ENCODE measurements around the gene TMPRSS15.

Gene TMPRSS15

GRCh38 chr21:18403735-18404450 is at the start of gene TMPRSS15:
TSS of gene TMPRSS15 (minus strand) at chr21:18403785. CDS start at chr21:18403622, 163 bp downstream.
- Histone ChIP-seq H3K4me1 (ENCODE audit: control insufficient read depth, insufficient read depth, low read length) (no peaks in the 10 kb centered on the region), H3K27me3 (ENCODE audit: control insufficient read depth, insufficient read depth, low read length) (no peaks in the 10 kb centered on the region), H3K27ac (ENCODE audit: low read depth, low read length) (no peak within 1 kb of the TSS), H3K9ac (ENCODE audit: low read length) (no peak within 1 kb of the TSS), H3K4me3 (ENCODE audit: low read length) (no peak within 1 kb of the TSS), H3K36me3 (ENCODE audit: control insufficient read depth, insufficient read depth, low read length) (no peaks in the 10 kb centered on the region)

GRCh38 chr21:18451670-18452069 is 48.1 kb upstream of the TMPRSS15 start:
- Histone ChIP-seq H3K4me3 (ENCODE audit: low read length) (no peak overlapping the region), H3K27me3 (ENCODE audit: control insufficient read depth, insufficient read depth, low read length) (no peaks in the 10 kb centered on the region), H3K27ac (ENCODE audit: low read depth, low read length) (no peak overlapping the region), H3K4me1 (ENCODE audit: control insufficient read depth, insufficient read depth, low read length) (no peaks in the 10 kb centered on the region), H3K36me3 (ENCODE audit: control insufficient read depth, insufficient read depth, low read length) (no peaks in the 10 kb centered on the region), H3K9ac (ENCODE audit: low read length) (no peak overlapping the region)

DNA sequence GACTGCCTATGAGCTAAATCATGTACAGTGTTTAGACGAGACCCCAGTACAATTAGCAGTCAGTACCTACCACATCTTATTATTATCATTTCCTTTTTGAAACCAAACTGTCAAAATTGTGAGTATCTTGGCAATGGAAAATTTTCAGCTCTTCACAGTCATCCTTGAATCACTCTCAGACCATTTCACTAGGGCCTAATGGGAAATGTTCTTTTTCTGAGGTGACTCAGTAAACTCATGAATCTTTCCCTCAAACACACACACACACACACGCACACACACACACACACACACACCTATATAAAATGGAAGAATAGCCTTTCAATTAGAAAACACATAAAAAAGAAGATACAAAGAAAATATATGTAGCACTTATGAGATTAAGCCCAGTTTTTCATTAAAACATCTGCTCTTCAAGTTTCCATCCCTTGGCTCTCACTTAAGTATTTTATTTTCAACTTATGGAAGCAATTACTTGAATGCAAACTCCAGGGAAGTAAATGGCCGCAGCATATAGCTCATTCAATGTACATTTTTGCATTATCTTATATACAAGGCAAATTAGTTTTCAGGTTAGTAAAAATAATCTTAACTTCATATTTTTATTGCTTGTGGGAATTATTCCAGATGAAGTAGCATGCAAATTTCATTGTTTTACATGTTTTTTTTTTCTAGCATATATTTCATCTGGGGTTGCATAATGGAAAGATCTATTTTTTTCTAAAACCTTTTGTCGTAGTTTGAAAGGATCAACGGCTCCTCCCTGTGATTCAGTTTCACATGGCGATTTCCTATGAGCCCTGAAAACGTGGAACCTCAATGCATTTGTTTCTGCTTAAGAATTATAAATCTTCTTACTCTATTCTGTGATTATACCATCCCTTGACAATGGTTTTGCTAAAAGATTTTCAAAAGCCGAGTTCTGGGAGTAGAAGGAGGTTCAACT is 46.3 kb upstream of the TMPRSS15 start:
- Histone ChIP-seq H3K27ac (ENCODE audit: low read depth, low read length) (no peak overlapping the region), H3K36me3 (ENCODE audit: control insufficient read depth, insufficient read depth, low read length) (no peaks in the 10 kb centered on the region), H3K9ac (ENCODE audit: low read length) (no peak overlapping the region), H3K4me3 (ENCODE audit: low read length) (no peak overlapping the region), H3K27me3 (ENCODE audit: control insufficient read depth, insufficient read depth, low read length) (no peaks in the 10 kb centered on the region), H3K4me1 (ENCODE audit: control insufficient read depth, insufficient read depth, low read length) (no peaks in the 10 kb centered on the region)

- no peak overlapping the region for H3K9ac ChIP-seq (ENCODE audit: low read length)
- H3K27ac ChIP-seq (ENCODE audit: low read depth, low read length), result no peak overlapping the region
- H3K36me3 ChIP-seq (ENCODE audit: control insufficient read depth, insufficient read depth, low read length), result no peaks in the 10 kb centered on the region
- no peak overlapping the region for H3K4me3 ChIP-seq (ENCODE audit: low read length)
- no peaks in the 10 kb centered on the region for H3K4me1 ChIP-seq (ENCODE audit: control insufficient read depth, insufficient read depth, low read length)
- no peaks in the 10 kb centered on the region for H3K27me3 ChIP-seq (ENCODE audit: control insufficient read depth, insufficient read depth, low read length)
These were observed 40.1 kb upstream of the TMPRSS15 start for GRCh38 chr21:18443701-18444100.

- Histone ChIP-seq H3K4me3 (ENCODE audit: low read length) (no peak overlapping the region), H3K36me3 (ENCODE audit: control insufficient read depth, insufficient read depth, low read length) (no peaks in the 10 kb centered on the region), H3K4me1 (ENCODE audit: control insufficient read depth, insufficient read depth, low read length) (no peaks in the 10 kb centered on the region), H3K9ac (ENCODE audit: low read length) (no peak overlapping the region), H3K27me3 (ENCODE audit: control insufficient read depth, insufficient read depth, low read length) (no peaks in the 10 kb centered on the region), H3K27ac (ENCODE audit: low read depth, low read length) (no peak overlapping the region)
These were observed 39.5 kb upstream of the TMPRSS15 start for GRCh38 chr21:18443085-18443484.

GRCh38 chr21:18430341-18430740 is 26.8 kb upstream of the TMPRSS15 start:
- Histone ChIP-seq H3K27me3 (ENCODE audit: control insufficient read depth, insufficient read depth, low read length) (no peaks in the 10 kb centered on the region), H3K4me1 (ENCODE audit: control insufficient read depth, insufficient read depth, low read length) (no peaks in the 10 kb centered on the region), H3K27ac (ENCODE audit: low read depth, low read length) (no peak overlapping the region), H3K36me3 (ENCODE audit: control insufficient read depth, insufficient read depth, low read length) (no peaks in the 10 kb centered on the region), H3K9ac (ENCODE audit: low read length) (no peak overlapping the region), H3K4me3 (ENCODE audit: low read length) (no peak overlapping the region)

GRCh38 chr21:18424276-18424675 is 20.7 kb upstream of the TMPRSS15 start:
- no peak overlapping the region for H3K9ac ChIP-seq (ENCODE audit: low read length)

DNA sequence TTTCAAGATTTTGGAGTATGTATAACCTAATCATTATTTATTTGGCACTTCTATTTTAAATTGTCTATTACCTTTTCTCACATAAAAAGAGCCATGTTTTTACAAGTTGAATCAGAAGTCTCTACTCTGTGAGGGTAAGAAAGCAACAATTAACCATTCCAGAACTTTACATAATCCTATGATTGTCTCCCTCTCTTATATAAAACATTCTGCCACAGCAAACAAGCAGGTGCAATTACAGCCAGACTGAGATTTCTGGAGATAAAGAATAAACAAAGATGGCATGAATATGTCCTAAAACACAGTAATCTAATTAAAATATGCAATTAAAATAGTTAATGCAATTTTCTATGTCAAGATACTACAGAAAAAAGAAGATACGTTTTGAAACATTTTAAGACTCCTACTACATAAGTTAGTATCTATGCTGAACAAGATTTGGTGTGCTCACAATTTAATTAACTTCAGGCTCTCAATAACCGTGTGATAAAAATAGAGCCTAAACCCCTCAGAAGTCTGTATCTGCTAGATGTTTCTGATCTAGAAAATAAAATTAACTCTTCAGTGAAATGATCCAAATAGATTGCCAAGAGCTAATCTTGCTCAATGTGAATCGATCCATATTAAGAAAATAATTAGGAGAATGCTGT is 13.7 kb upstream of the TMPRSS15 start:
- H3K36me3 ChIP-seq (ENCODE audit: control insufficient read depth, insufficient read depth, low read length), result no peaks in the 10 kb centered on the region
- no peak overlapping the region for H3K27ac ChIP-seq (ENCODE audit: low read depth, low read length)
- H3K9ac ChIP-seq (ENCODE audit: low read length), result no peak overlapping the region
- H3K4me1 ChIP-seq (ENCODE audit: control insufficient read depth, insufficient read depth, low read length), result no peaks in the 10 kb centered on the region
- H3K4me3 ChIP-seq (ENCODE audit: low read length), result no peak overlapping the region
- no peaks in the 10 kb centered on the region for H3K27me3 ChIP-seq (ENCODE audit: control insufficient read depth, insufficient read depth, low read length)

More at GRCh38 chr21:18424276-18424675, 20.7 kb upstream of the TMPRSS15 start:
- Histone ChIP-seq H3K27ac (ENCODE audit: low read depth, low read length) (no peak overlapping the region), H3K4me3 (ENCODE audit: low read length) (no peak overlapping the region), H3K27me3 (ENCODE audit: control insufficient read depth, insufficient read depth, low read length) (no peaks in the 10 kb centered on the region), H3K4me1 (ENCODE audit: control insufficient read depth, insufficient read depth, low read length) (no peaks in the 10 kb centered on the region), H3K36me3 (ENCODE audit: control insufficient read depth, insufficient read depth, low read length) (no peaks in the 10 kb centered on the region)

DNA sequence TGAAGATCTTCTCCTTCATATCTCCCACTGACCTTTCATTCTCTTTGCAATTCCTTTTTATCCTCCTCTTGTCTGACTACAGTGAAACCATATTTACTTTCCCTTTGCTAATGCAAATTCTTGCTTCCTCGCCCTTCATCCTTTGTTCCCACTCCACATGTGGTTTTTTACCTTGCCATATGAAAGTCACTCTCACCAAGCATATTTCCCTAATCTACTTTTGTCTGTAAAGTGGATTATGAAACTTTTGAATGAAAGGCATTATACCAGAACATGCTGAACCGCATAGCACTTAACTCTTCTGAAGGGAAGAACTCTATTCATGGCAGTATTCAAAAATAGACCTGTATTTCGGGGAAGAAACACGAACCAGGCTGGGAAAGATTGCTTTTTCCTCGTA is 8.0 kb upstream of the TMPRSS15 start:
- no peak overlapping the region for H3K9ac ChIP-seq (ENCODE audit: low read length)
- no peak overlapping the region for H3K27ac ChIP-seq (ENCODE audit: low read depth, low read length)
- no peaks in the 10 kb centered on the region for H3K27me3 ChIP-seq (ENCODE audit: control insufficient read depth, insufficient read depth, low read length)
- no peaks in the 10 kb centered on the region for H3K36me3 ChIP-seq (ENCODE audit: control insufficient read depth, insufficient read depth, low read length)
- H3K4me3 ChIP-seq (ENCODE audit: low read length), result no peak overlapping the region
- H3K4me1 ChIP-seq (ENCODE audit: control insufficient read depth, insufficient read depth, low read length), result no peaks in the 10 kb centered on the region

- Histone ChIP-seq H3K36me3 (ENCODE audit: control insufficient read depth, insufficient read depth, low read length) (no peaks in the 10 kb centered on the region), H3K9ac (ENCODE audit: low read length) (no peak overlapping the region), H3K4me3 (ENCODE audit: low read length) (no peak overlapping the region)
These were observed 6.0 kb upstream of the TMPRSS15 start for GRCh38 chr21:18409579-18409978.

GRCh38 chr21:18398843-18399242 is 4.7 kb downstream of the TMPRSS15 start:
- Histone ChIP-seq H3K9ac (ENCODE audit: low read length) (no peak overlapping the region), H3K36me3 (ENCODE audit: control insufficient read depth, insufficient read depth, low read length) (no peaks in the 10 kb centered on the region), H3K27ac (ENCODE audit: low read depth, low read length) (no peak overlapping the region), H3K27me3 (ENCODE audit: control insufficient read depth, insufficient read depth, low read length) (no peaks in the 10 kb centered on the region), H3K4me3 (ENCODE audit: low read length) (no peak overlapping the region), H3K4me1 (ENCODE audit: control insufficient read depth, insufficient read depth, low read length) (no peaks in the 10 kb centered on the region)

More at GRCh38 chr21:18409579-18409978, 6.0 kb upstream of the TMPRSS15 start:
- Histone ChIP-seq H3K27ac (ENCODE audit: low read depth, low read length) (no peak overlapping the region), H3K4me1 (ENCODE audit: control insufficient read depth, insufficient read depth, low read length) (no peaks in the 10 kb centered on the region), H3K27me3 (ENCODE audit: control insufficient read depth, insufficient read depth, low read length) (no peaks in the 10 kb centered on the region)

DNA sequence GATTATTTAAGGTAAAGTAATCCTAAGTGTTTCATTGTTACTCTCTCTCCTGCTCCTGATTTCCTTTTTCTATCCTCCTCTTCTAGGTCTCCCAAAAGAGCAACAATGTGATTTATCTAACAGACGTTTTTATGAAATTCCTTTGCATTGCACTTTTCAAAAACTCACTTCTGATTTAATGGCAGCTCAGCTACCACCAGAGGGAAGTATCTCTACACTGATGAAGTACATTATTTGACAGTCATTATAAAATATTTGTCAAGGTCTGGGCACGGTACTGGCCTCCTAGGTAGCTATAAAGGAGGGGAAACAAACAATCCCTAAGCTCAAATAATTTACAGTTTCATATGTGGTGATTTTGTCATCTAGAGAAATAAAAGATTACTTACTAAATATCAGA is 15.6 kb downstream of the TMPRSS15 start:
- Histone ChIP-seq H3K27me3 (ENCODE audit: control insufficient read depth, insufficient read depth, low read length) (no peaks in the 10 kb centered on the region), H3K36me3 (ENCODE audit: control insufficient read depth, insufficient read depth, low read length) (no peaks in the 10 kb centered on the region), H3K4me3 (ENCODE audit: low read length) (no peak overlapping the region), H3K9ac (ENCODE audit: low read length) (no peak overlapping the region), H3K4me1 (ENCODE audit: control insufficient read depth, insufficient read depth, low read length) (no peaks in the 10 kb centered on the region), H3K27ac (ENCODE audit: low read depth, low read length) (no peak overlapping the region)

All from rectal smooth muscle tissue (tissue), 1 donor.